ENCODE data around the gene RNF157. TPM values are rescaled to one million over a fixed set of nuclear protein-coding genes. Genes with fewer than 3 reads are reported as not detected.
"Not testable (repeated sequence)": the region's sequence is repeated elsewhere in the genome, so short reads cannot be mapped to it uniquely, and the experiment has no call there.

Gene RNF157
- polyA plus RNA-seq, 2 of the 4 experiments (the other 2 are of a cell fraction), result 7.2 to 8.5 TPM

DNA sequence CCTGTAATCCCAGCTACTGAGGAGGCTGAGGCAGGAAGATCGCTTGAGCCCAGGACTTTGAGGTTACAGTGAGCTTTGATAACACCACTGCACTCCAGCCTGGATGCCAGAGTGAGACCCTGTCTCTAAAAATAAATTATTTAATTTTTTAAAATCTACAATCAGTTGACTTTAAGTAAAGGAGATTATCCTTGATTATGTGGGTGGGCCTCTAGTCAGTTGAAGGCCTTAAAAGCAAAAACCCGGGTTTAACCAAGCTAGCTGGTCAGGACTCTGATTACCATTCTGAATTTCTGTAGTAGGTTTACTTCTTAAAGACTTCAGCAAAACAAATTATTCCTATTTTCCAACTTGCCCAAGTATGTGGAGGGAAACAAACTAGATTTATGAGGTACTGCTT lies 4.4 kb downstream of the RNF157 start:
- no peaks in the 10 kb centered on the region for H3K9me3 ChIP-seq
- TF ChIP-seq JUNB (IDR thresholded peaks at IDR 0.05) (no peak), ZFP36 (IDR thresholded peaks at IDR 0.05; ENCODE audit: borderline replicate concordance, partially characterized antibody) (no peak), CEBPB (IDR thresholded peaks at IDR 0.05) (no peak), MYC (IDR thresholded peaks at IDR 0.05; ENCODE audit: borderline replicate concordance, low read length) (no peak), TFCP2L1 (CRISPR knock-in tag; IDR thresholded peaks at IDR 0.05) (no peak), HOXA7 (CRISPR knock-in tag; IDR thresholded peaks at IDR 0.05) (no peak)
- TF ChIP-seq, protein P1, sequence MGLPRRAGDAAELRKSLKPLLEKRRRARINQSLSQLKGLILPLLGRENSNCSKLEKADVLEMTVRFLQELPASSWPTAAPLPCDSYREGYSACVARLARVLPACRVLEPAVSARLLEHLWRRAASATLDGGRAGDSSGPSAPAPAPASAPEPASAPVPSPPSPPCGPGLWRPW (IDR thresholded peaks at IDR 0.05), result no peak
- DNase-seq (ENCODE audit: low read depth in 1 of 2, low spot score in 1 of 2) (no peak), FAIRE-seq (no peak), ATAC-seq (no peak)
- CTCF ChIA-PET, result interaction anchor here (1.5 kb wide), 3 partner anchors 13 to 44 kb away, joined by 4 to 8 read pairs (median 6); no protein-coding TSS in a partner anchor
- peaks cover 46% of the 10 kb centered on the region for H3K4me1 ChIP-seq
- no peak overlapping the region for H3K4me3 ChIP-seq
- WGBS (ENCODE audit: missing lambda C conversion rate), result 92% methylated on average over 2 of the region's 2 CpGs
- H3K4me2 ChIP-seq, result no peak overlapping the region
- H3K27ac ChIP-seq, result peak overlapping the region in 1 of 2 experiments; percentile 21; a peak in 1 of 6 replicates
- POLR2A ChIA-PET, result no interaction called here

DNA sequence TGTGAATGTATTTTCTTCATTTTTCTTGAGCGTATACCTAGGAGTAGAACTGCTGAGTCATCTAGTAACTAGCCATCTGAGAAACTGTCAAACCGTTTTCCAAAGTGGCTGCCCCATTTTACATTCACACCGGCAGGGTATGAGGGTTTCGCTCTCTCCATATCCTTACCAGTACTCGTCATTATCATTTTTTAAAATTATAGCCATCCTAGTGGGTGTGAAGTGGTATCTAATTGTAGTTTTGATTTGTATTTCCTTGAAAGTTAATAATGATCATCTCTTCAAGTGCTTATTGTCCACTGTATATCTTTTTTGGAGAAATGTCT lies 6.0 kb downstream of the RNF157 start:
- POLR2A ChIA-PET, result no interaction called here

DNA sequence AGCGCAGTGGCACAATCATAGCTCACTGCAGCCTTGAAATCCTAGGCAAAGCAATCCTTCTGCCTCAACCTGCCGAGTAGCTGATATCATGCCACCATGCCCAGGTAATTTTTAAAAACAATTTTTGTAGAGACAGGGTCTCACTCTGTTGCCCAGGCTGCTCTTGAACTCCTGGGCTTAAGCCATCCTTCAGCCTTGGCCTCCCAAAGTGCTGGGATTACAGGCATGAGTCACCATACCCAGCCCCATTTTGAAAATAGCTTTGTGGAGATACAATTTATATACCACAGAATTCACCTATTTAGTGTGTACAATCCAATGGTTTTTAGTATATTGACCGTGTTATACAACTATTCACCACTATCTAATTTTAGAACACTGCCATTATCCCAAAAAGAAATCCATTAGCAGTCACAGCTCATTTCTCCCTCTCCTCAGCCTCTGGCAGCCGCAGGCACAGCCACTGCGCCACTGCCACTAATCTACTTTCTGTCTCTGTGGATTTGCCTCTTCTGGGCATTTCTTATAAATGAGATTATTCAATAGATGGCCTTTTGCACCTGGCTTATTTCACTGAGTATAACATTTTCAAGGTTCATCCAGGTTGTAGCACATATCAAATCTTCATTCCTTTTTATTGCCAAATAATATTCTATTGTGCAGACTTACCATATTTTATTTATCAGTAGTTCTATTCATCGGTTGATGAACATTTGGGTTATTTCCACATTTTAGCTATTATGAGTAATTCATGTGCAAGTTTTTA lies 6.5 kb downstream of the RNF157 start:
- 96% methylated on average over 6 of the region's 6 CpGs for WGBS (ENCODE audit: missing lambda C conversion rate)
- POLR2A ChIA-PET, result no interaction called here

More for the DNA sequence above, 6.0 kb downstream of the RNF157 start:
- Histone ChIP-seq H3K9me3 (no peaks in the 10 kb centered on the region), H3K4me1 (peaks cover 41% of the 10 kb centered on the region), H3K4me3 (no peak overlapping the region), H3K4me2 (no peak overlapping the region; the same call in 2 of the 3 replicates), H3K27ac (peak overlapping the region; percentile 23 to 58; a peak in 3 of 6 replicates)
- FAIRE-seq (no peak), DNase-seq (ENCODE audit: low read depth in 1 of 2, low spot score in 1 of 2) (no peak), ATAC-seq (no peak)
- 80% methylated on average over 5 of the region's 5 CpGs for whole genome bisulfite sequencing (ENCODE audit: missing lambda C conversion rate)
- CTCF ChIA-PET, result interaction anchor here (1.2 to 1.4 kb wide), 4 partner anchors 9 to 151 kb away, joined by 3 to 5 read pairs (median 4); no protein-coding TSS in a partner anchor
- TF ChIP-seq CBX2 (IDR thresholded peaks at IDR 0.05; ENCODE audit: borderline replicate concordance, low read depth) (no peak), NFE2L2 (conservative IDR thresholded peaks at IDR 0.05; ENCODE audit: low read length) (peak; percentile 95), MAFK (IDR thresholded peaks at IDR 0.05; ENCODE audit: partially characterized antibody) (peak; percentile 99)

DNA sequence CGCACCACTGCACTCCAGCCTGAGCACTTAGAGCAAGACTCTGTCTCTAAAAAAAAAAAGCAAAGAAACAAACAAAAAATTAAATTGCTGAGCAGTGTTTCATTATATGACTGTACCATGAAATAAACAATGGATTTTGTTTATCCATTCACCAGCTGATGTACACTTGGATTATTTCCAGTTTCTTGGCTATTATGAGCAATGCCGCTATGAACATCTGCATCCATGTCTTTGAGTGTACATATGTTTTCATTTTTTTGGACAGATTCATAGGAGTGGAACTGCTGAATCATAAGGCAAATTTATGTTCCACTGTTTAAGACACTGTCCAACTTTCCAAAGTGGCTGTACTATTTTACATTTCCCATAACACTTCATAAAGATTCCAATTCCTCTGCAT lies 8.0 kb downstream of the RNF157 start:
- ATAC-seq (peak in 1 of 2 experiments; percentile 62; a peak in 2 of 6 replicates), FAIRE-seq (peak; percentile 36), DNase-seq (ENCODE audit: low read depth in 1 of 2, low spot score in 1 of 2) (no peak)
- no peak for TF ChIP-seq FOSL2 (IDR thresholded peaks at IDR 0.05)
- TF ChIP-seq FOSL2 (CRISPR knock-in tag; IDR thresholded peaks at IDR 0.05), result 0 out of 2 replicates have a peak, but pooled peaks have one; percentile 23
- no peak for TF ChIP-seq MAFK (IDR thresholded peaks at IDR 0.05; ENCODE audit: partially characterized antibody)
- Histone ChIP-seq H3K4me2 (peak overlapping the region; percentile 8; the same call in 1 of the 3 replicates), H3K9me3 (no peaks in the 10 kb centered on the region), H3K27ac (no peak overlapping the region), H3K4me1 (peaks cover 22% of the 10 kb centered on the region), H3K4me3 (no peak overlapping the region)
- POLR2A ChIA-PET, result no interaction called here
- CTCF ChIA-PET, result interaction anchor here (0.6 to 2.4 kb wide), 4 partner anchors 8 to 324 kb away, joined by 3 to 9 read pairs (median 3); partner anchors contain the start of gene RNF157
- WGBS (ENCODE audit: missing lambda C conversion rate), result 83% methylated on average over 2 of the region's 2 CpGs

More for the DNA sequence above, 6.5 kb downstream of the RNF157 start:
- CTCF ChIA-PET, result interaction anchor here (1.0 to 1.4 kb wide), 6 partner anchors 10 to 151 kb away, joined by 3 to 5 read pairs (median 4); no protein-coding TSS in a partner anchor
- Histone ChIP-seq H3K4me1 (peaks cover 35% of the 10 kb centered on the region), H3K27ac (peak overlapping the region; percentile 23 to 66; a peak in 5 of 6 replicates), H3K4me2 (no peak overlapping the region; the same call in 2 of the 3 replicates), H3K9me3 (no peaks in the 10 kb centered on the region), H3K4me3 (no peak overlapping the region)
- ATAC-seq, result no peak
- TF ChIP-seq FOSL2 (IDR thresholded peaks at IDR 0.05), result no peak
- TF ChIP-seq FOSL2 (CRISPR knock-in tag; IDR thresholded peaks at IDR 0.05), result 0 out of 2 replicates have a peak, but pooled peaks have one; percentile 15
- no peak for TF ChIP-seq CHD4 (IDR thresholded peaks at IDR 0.05; ENCODE audit: borderline replicate concordance)
- no peak for FAIRE-seq
- no peak for DNase-seq (ENCODE audit: low read depth in 1 of 2, low spot score in 1 of 2)

DNA sequence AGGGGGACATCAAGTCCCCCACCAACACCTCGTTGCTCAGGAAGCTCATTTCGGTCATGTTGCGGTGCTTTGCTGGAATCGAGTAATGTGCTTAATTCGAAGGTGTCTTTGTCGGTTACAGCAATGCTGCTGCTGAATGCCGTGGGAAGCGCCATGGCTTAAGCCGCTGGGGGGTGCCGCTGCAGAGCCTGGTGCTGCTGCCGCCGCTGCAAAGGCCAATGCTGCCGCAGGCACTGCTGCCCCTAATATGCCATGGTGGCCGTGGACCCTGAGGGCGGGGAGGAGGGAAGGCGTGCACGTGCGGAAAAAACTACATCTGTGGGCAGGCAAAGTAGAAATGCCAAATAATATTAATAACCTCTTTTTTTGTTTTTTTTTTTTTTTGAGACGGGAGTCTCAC lies 13.5 kb downstream of the RNF157 start:
- H3K4me3 ChIP-seq; FAIRE-seq; H3K4me2 ChIP-seq; ATAC-seq; POLR2A ChIA-PET; H3K4me1 ChIP-seq; H3K9me3 ChIP-seq; DNase-seq (ENCODE audit: low read depth in 1 of 2, low spot score in 1 of 2); H3K27ac ChIP-seq: not testable (repeated sequence)
- WGBS (ENCODE audit: missing lambda C conversion rate), result 93% methylated on average over 19 of the region's 19 CpGs
- CTCF ChIA-PET, result interaction anchor here (0.9 to 1.3 kb wide), 2 partner anchors 45 to 84 kb away, joined by 3 read pairs; no protein-coding TSS in a partner anchor

DNA sequence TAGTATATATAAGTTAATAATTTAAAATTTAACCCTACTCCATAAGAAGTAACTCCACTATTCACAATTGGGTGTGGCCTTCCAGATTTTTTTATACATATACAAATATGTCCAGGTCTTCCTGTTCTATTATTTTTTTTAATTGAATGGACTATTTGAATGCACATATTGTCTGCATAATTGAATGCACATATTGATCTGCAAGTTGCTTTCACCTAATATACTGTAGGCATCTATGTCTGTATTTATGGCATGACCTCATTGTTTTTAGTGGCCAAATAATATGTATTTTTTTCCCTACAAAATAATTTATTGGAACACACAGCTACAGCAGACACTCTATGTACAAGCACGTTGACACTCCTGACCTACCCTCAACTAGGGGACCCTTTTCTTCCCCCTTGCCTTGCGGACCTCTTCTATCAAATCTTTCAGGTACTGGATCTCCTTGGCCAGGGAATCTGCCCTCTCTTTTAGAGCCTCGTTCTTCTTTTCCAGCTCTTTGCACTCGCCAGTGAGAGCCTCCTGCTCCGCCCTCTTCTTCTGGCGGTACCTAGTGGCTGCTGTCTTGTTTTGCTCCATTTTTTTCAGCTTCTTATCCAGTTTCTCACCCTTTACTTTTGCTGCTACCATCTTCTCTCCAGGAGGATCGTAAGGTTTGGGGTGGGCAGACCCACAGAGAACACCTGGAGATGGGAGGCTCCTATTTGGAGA lies 14.8 kb downstream of the RNF157 start:
- H3K4me2 ChIP-seq; POLR2A ChIA-PET; ATAC-seq; H3K4me3 ChIP-seq; H3K9me3 ChIP-seq; DNase-seq (ENCODE audit: low read depth in 1 of 2, low spot score in 1 of 2); H3K27ac ChIP-seq; FAIRE-seq; H3K4me1 ChIP-seq: not testable (repeated sequence)
- CTCF ChIA-PET, result interaction anchor here (1.2 to 1.6 kb wide), 3 partner anchors 44 to 54 kb away, joined by 3 to 4 read pairs (median 3); no protein-coding TSS in a partner anchor
- WGBS (ENCODE audit: missing lambda C conversion rate), result 63% methylated on average over 7 of the region's 7 CpGs
